ENCODE measurements around the gene MYT1. TPM values are rescaled to one million over a fixed set of nuclear protein-coding genes. Genes with fewer than 3 reads are reported as not detected.
A peak's percentile ranks its signal among the peaks of the same experiment; 100 is the strongest.
"Not testable (repeated sequence)": the region's sequence is repeated elsewhere in the genome, so short reads cannot be mapped to it uniquely, and the experiment has no call there.

The MYT1 gene
- total RNA-seq, 1 donor from 2014 or later: 0.12 TPM

DNA sequence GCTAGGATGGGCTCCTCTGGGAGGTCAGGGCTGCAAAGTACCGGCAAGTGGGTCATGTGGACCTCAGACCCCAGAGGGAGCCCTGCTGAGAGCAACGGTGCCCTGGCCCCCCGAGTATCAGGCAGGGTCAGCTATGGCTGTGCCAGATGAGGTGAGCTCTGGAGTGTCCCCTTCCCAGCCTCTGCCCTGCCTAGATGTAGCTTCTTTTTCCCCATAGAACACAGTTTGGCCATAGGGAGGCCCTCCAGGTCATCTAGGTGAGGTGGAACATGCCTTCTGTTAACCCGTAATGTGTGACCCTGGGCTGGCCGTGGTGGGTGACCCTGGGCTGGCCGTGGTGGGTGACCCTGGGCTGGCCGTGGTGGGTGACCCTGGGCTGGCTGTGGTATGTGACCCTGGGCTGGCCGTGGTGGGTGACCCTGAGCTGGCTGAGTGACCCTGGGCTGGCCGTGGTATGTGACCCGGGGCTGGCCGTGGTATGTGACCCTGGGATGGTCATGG, 70.1 kb downstream of the MYT1 start:
- DNase-seq (peak; percentile 36), ATAC-seq (no peak)
- no peaks in the 10 kb centered on the region for H3K4me1 ChIP-seq
- no peaks in the 10 kb centered on the region for H3K27me3 ChIP-seq
- no peaks in the 10 kb centered on the region for H3K9me3 ChIP-seq
- no peak overlapping the region for H3K4me3 ChIP-seq
- intact Hi-C loops (cut with DNase I): no loop called here
- no peaks in the 10 kb centered on the region for H3K36me3 ChIP-seq
- no peak for TF ChIP-seq CTCF (IDR thresholded peaks at IDR 0.05)
- H3K27ac ChIP-seq: no peak overlapping the region

DNA sequence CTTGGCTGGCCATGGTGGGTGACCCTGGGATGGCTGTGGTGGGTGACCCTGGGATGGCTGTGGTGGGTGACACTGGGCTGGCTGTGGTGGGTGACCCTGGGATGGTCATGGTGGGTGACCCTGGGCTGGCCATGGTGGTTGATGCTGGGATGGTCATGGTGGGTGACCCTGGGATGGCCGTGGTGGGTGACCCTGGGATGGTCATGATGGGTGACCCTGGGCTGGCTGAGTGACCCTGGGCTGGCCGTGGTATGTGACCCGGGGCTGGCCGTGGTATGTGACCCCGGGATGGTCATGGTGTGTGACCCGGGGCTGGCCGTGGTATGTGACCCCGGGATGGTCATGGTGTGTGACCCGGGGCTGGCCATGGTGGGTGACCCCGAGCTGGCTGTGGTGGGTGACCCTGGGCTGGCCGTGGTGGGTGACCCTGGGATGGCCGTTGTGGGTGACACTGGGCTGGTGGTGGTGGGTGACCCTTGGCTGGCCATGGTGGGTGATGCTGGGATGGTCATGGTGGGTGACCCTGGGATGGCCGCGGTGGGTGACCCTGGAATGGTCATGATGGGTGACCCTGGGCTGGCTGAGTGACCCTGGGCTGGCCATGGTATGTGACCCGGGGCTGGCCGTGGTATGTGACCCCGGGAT, 70.8 kb downstream of the MYT1 start:
- intact Hi-C loops (cut with DNase I); H3K4me1 ChIP-seq; H3K27me3 ChIP-seq; H3K36me3 ChIP-seq; H3K27ac ChIP-seq; H3K4me3 ChIP-seq; H3K9me3 ChIP-seq; ATAC-seq: not testable (repeated sequence)
- peak; percentile 47 for DNase-seq

GRCh38 chr20:64236137-64237088, 72.2 kb downstream of the MYT1 start:
- H3K4me1 ChIP-seq: no peaks in the 10 kb centered on the region
- intact Hi-C loops (cut with DNase I): no loop called here
- no peaks in the 10 kb centered on the region for H3K27me3 ChIP-seq
- no peaks in the 10 kb centered on the region for H3K9me3 ChIP-seq
- no peaks in the 10 kb centered on the region for H3K36me3 ChIP-seq
- peak; percentile 37 for DNase-seq
- H3K4me3 ChIP-seq: no peak overlapping the region
- no peak for TF ChIP-seq CTCF (IDR thresholded peaks at IDR 0.05)
- ATAC-seq: no peak
- H3K27ac ChIP-seq: no peak overlapping the region

GRCh38 chr20:64237316-64237715, 73.1 kb downstream of the MYT1 start:
- Histone ChIP-seq H3K27me3 (no peaks in the 10 kb centered on the region), H3K36me3 (no peaks in the 10 kb centered on the region), H3K4me3 (no peak overlapping the region), H3K9me3 (no peaks in the 10 kb centered on the region), H3K27ac (no peak overlapping the region), H3K4me1 (no peaks in the 10 kb centered on the region)
- ATAC-seq: no peak
- intact Hi-C loops (cut with DNase I): no loop called here
- TF ChIP-seq CTCF (IDR thresholded peaks at IDR 0.05): no peak
- peak; percentile 60 for DNase-seq

DNA sequence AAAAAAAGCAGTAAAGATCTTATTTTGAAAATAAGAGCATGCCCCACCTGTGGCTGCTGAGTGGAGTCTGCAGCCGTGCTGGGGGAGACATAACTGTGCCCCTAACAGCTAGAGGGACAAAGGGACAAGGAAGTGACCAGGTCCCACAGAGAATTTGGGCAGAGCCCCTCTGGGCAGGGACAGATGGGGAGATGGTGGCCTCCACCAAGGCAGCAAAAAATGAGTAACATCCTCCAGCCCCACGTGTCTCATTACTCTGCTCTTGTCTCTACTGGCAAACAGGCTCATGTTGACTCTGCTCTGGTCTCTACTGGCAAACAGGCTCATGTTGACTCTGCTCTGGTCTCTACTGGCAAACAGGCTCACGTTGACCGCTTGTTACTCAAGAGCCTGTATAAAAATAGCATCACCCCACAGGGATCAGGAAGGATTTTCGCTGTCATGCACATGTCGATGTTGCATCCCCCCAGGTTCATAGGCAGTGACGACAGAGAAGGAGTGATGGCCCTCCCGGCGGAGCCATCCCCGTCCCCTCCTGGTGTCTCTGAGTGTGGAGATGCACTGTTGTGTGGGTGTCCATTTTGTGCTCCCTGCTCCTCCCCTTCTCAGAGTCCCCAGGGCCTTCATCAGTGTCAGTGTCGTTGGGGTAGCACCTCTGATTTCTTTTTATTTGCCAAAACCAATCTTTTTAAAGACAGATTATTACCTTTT, 74.0 kb downstream of the MYT1 start:
- ATAC-seq (no peak), DNase-seq (peak; percentile 40)
- H3K9me3 ChIP-seq: no peaks in the 10 kb centered on the region
- no peaks in the 10 kb centered on the region for H3K27me3 ChIP-seq
- H3K4me3 ChIP-seq: no peak overlapping the region
- no peak overlapping the region for H3K27ac ChIP-seq
- TF ChIP-seq CTCF (IDR thresholded peaks at IDR 0.05): no peak
- H3K4me1 ChIP-seq: no peaks in the 10 kb centered on the region
- intact Hi-C loops (cut with DNase I): no loop called here
- H3K36me3 ChIP-seq: no peaks in the 10 kb centered on the region
